ENCODE measurements around the gene TARM1.

TARM1 gene

GRCh38 chr19:54084410-54084809 is 3.2 kb upstream of the TARM1 start:
- Histone ChIP-seq H3K27me3 (no peaks in the 10 kb centered on the region), H3K4me1 (no peaks in the 10 kb centered on the region), H3K4me3 (no peak overlapping the region), H3K27ac (no peak overlapping the region), H3K9me3 (peaks cover 4 to 20% (median 19%) of the 10 kb centered on the region in 3 donors), H3K36me3 (no peaks in the 10 kb centered on the region)
- DNase-seq: no peak
- no peak for TF ChIP-seq CTCF (IDR thresholded peaks at IDR 0.05)
- intact Hi-C loops (cut with DNase I; ENCODE audit: low total_unique reads): no loop called here

GRCh38 chr19:54077334-54077733 is 3.8 kb downstream of the TARM1 start:
- Histone ChIP-seq H3K27ac (no peak overlapping the region), H3K27me3 (no peaks in the 10 kb centered on the region), H3K4me1 (no peaks in the 10 kb centered on the region), H3K36me3 (no peaks in the 10 kb centered on the region), H3K4me3 (no peak overlapping the region), H3K9me3 (peaks cover 4 to 15% (median 14%) of the 10 kb centered on the region in 3 donors)
- no peak for DNase-seq
- intact Hi-C loops (cut with DNase I; ENCODE audit: low total_unique reads): no loop called here
- TF ChIP-seq CTCF (IDR thresholded peaks at IDR 0.05): no peak

- Histone ChIP-seq H3K4me3 (no peak overlapping the region), H3K4me1 (no peaks in the 10 kb centered on the region), H3K36me3 (no peaks in the 10 kb centered on the region), H3K27ac (no peak overlapping the region), H3K9me3 (peaks cover 0 to 5% (median 3%) of the 10 kb centered on the region in 3 donors), H3K27me3 (no peaks in the 10 kb centered on the region)
- DNase-seq: peak in 1 of 2 donors; percentile 23
- no peak for TF ChIP-seq CTCF (IDR thresholded peaks at IDR 0.05)
- intact Hi-C loops (cut with DNase I; ENCODE audit: low total_unique reads): no loop called here
Measured at GRCh38 chr19:54074851-54075250, 6.3 kb downstream of the TARM1 start.

GRCh38 chr19:54073829-54074228 is 7.3 kb downstream of the TARM1 start:
- intact Hi-C loops (cut with DNase I; ENCODE audit: low total_unique reads): no loop called here
- H3K9me3 ChIP-seq: peaks cover 0 to 13% (median 12%) of the 10 kb centered on the region in 3 donors
- DNase-seq: peak in 1 of 2 donors; percentile 25
- no peak overlapping the region for H3K4me3 ChIP-seq
- no peaks in the 10 kb centered on the region for H3K36me3 ChIP-seq
- H3K4me1 ChIP-seq: no peaks in the 10 kb centered on the region
- H3K27ac ChIP-seq: no peak overlapping the region
- no peak for TF ChIP-seq CTCF (IDR thresholded peaks at IDR 0.05)
- no peaks in the 10 kb centered on the region for H3K27me3 ChIP-seq

GRCh38 chr19:54069470-54069869 is 11.7 kb downstream of the TARM1 start:
- TF ChIP-seq CTCF (IDR thresholded peaks at IDR 0.05): no peak
- H3K36me3 ChIP-seq: no peaks in the 10 kb centered on the region
- peaks cover 0 to 13% (median 12%) of the 10 kb centered on the region in 3 donors for H3K9me3 ChIP-seq
- H3K27me3 ChIP-seq: no peaks in the 10 kb centered on the region
- intact Hi-C loops (cut with DNase I; ENCODE audit: low total_unique reads): no loop called here
- no peak overlapping the region for H3K4me3 ChIP-seq
- DNase-seq: no peak
- H3K27ac ChIP-seq: no peak overlapping the region
- no peaks in the 10 kb centered on the region for H3K4me1 ChIP-seq
